ENCODE measurements around the gene CHAT. TPM values are rescaled to one million over a fixed set of nuclear protein-coding genes. Genes with fewer than 3 reads are reported as not detected.

The CHAT gene
- polyA plus RNA-seq, 1 donor = 0.13 TPM

- DNase-seq = no peak
Measured at GRCh38 chr10:49688920-49689319, 75.1 kb downstream of the CHAT start.

GRCh38 chr10:49689882-49690510, 76.2 kb downstream of the CHAT start:
- no peak for DNase-seq

GRCh38 chr10:49690698-49691356, 77.0 kb downstream of the CHAT start:
- DNase-seq = peak; percentile 66

- DNase-seq = no peak
Measured at GRCh38 chr10:49691588-49691987, 77.8 kb downstream of the CHAT start.

GRCh38 chr10:49694466-49694865, 80.6 kb downstream of the CHAT start:
- no peak for DNase-seq

GRCh38 chr10:49696311-49696710, 82.5 kb downstream of the CHAT start:
- DNase-seq = no peak

GRCh38 chr10:49698679-49699078, 84.8 kb downstream of the CHAT start:
- DNase-seq = no peak

GRCh38 chr10:49700211-49700610, 86.4 kb downstream of the CHAT start:
- no peak for DNase-seq

- DNase-seq = peak; percentile 19
Measured at GRCh38 chr10:49700997-49701396, 87.2 kb downstream of the CHAT start.

- no peak for DNase-seq
Measured at GRCh38 chr10:49707585-49707984, 93.7 kb downstream of the CHAT start.

GRCh38 chr10:49709934-49710333, 96.1 kb downstream of the CHAT start:
- no peak for DNase-seq

GRCh38 chr10:49710966-49711365, 97.1 kb downstream of the CHAT start:
- DNase-seq = no peak

GRCh38 chr10:49711481-49711880, 97.6 kb downstream of the CHAT start:
- DNase-seq = no peak

- no peak for DNase-seq
Measured at GRCh38 chr10:49713266-49713665, 99.4 kb downstream of the CHAT start.

Other genes with a start within 250 kb of the CHAT start
- not detected for gene DRGX, start 217.9 kb upstream of the CHAT start, polyA plus RNA-seq (ENCODE audit: insufficient read length)
- 19.8 TPM for gene ERCC6, start 74.9 kb upstream of the CHAT start, polyA plus RNA-seq (ENCODE audit: insufficient read length)
- not detected for gene SLC18A3, start 3.7 kb upstream of the CHAT start, polyA plus RNA-seq (ENCODE audit: insufficient read length)
- gene C10orf53, start 65.6 kb downstream of the CHAT start, polyA plus RNA-seq (ENCODE audit: insufficient read length) = not detected
- 45.7 TPM for gene OGDHL, start 148.3 kb downstream of the CHAT start, polyA plus RNA-seq (ENCODE audit: insufficient read length)

Measured in left kidney (tissue), 2 donors.